GM21390 (cell line): Measurements from ENCODE around the gene THSD7A.
"Not testable (repeated sequence)": the region's sequence is repeated elsewhere in the genome, so short reads cannot be mapped to it uniquely, and the experiment has no call there.

Experiments
- ATAC-seq: cut with Tn5 transposase; IDR thresholded peaks from one replicate; pipeline ENCODE4 v1.9.1; 2021; ENCODE audit not compliant: unreplicated experiment

The THSD7A gene

GRCh38 chr7:11529382-11529781 lies 302.6 kb downstream of the THSD7A start:
- ATAC-seq = no peak

- ATAC-seq = no peak
These were observed 304.3 kb downstream of the THSD7A start for GRCh38 chr7:11527707-11528106.

- no peak for ATAC-seq
These were observed 307.3 kb downstream of the THSD7A start for GRCh38 chr7:11524476-11525397.

- not testable (repeated sequence) for ATAC-seq
These were observed 310.0 kb downstream of the THSD7A start for GRCh38 chr7:11521964-11522499.

GRCh38 chr7:11517853-11518252 lies 314.1 kb downstream of the THSD7A start:
- ATAC-seq = no peak

GRCh38 chr7:11516328-11516727 lies 315.7 kb downstream of the THSD7A start:
- no peak for ATAC-seq

GRCh38 chr7:11513460-11513859 lies 318.5 kb downstream of the THSD7A start:
- no peak for ATAC-seq

GRCh38 chr7:11507929-11508328 lies 324.1 kb downstream of the THSD7A start:
- no peak for ATAC-seq

GRCh38 chr7:11506417-11506816 lies 325.6 kb downstream of the THSD7A start:
- no peak for ATAC-seq

- ATAC-seq = no peak
These were observed 326.5 kb downstream of the THSD7A start for GRCh38 chr7:11505471-11505985.

- ATAC-seq = no peak
These were observed 339.7 kb downstream of the THSD7A start for GRCh38 chr7:11492307-11492706.

GRCh38 chr7:11491811-11492210 lies 340.2 kb downstream of the THSD7A start:
- no peak for ATAC-seq

- ATAC-seq = no peak
These were observed 342.7 kb downstream of the THSD7A start for GRCh38 chr7:11489280-11489679.

GRCh38 chr7:11486271-11486670 lies 345.7 kb downstream of the THSD7A start:
- no peak for ATAC-seq

- ATAC-seq = no peak
These were observed 346.4 kb downstream of the THSD7A start for GRCh38 chr7:11485636-11486035.

GRCh38 chr7:11480143-11480542 lies 351.9 kb downstream of the THSD7A start:
- no peak for ATAC-seq

GRCh38 chr7:11478882-11479281 lies 353.1 kb downstream of the THSD7A start:
- no peak for ATAC-seq

GRCh38 chr7:11478426-11478825 lies 353.6 kb downstream of the THSD7A start:
- ATAC-seq = no peak

- ATAC-seq = no peak
These were observed 357.0 kb downstream of the THSD7A start for GRCh38 chr7:11474902-11475585.

GRCh38 chr7:11473807-11474424 lies 358.1 kb downstream of the THSD7A start:
- ATAC-seq = no peak

- ATAC-seq = no peak
These were observed 358.8 kb downstream of the THSD7A start for GRCh38 chr7:11473220-11473619.
